Measurements from ENCODE around the gene CCDC30.

DNA sequence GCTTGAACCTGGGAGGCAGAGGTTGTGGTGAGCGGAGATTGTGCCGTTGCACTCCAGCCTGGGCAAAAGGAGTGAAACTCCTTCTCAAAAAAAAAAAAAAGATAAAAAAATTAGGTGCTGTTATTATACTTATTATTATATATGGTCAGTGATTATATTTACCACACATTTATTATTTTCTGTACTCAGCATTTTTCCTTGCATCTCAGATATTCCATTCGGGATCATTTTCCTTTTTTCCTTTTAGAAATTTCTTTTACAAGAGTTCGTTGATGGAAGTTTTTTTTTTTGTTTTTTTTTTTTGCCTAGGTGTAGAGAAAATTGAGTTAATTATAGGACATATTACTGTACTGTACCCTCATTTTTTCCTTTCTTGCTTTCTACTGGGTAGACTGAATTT lies 13.5 kb downstream of the CCDC30 start:
- TF ChIP-seq, protein P1, sequence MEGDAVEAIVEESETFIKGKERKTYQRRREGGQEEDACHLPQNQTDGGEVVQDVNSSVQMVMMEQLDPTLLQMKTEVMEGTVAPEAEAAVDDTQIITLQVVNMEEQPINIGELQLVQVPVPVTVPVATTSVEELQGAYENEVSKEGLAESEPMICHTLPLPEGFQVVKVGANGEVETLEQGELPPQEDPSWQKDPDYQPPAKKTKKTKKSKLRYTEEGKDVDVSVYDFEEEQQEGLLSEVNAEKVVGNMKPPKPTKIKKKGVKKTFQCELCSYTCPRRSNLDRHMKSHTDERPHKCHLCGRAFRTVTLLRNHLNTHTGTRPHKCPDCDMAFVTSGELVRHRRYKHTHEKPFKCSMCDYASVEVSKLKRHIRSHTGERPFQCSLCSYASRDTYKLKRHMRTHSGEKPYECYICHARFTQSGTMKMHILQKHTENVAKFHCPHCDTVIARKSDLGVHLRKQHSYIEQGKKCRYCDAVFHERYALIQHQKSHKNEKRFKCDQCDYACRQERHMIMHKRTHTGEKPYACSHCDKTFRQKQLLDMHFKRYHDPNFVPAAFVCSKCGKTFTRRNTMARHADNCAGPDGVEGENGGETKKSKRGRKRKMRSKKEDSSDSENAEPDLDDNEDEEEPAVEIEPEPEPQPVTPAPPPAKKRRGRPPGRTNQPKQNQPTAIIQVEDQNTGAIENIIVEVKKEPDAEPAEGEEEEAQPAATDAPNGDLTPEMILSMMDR (IDR thresholded peaks at IDR 0.05; ENCODE audit: poor library complexity) = no peak
- TF ChIP-seq EZH2phosphoT487 (IDR thresholded peaks at IDR 0.05; ENCODE audit: low read depth, severe bottlenecking, unreplicated experiment) = no peak
- no peak for TF ChIP-seq EZH2 (IDR thresholded peaks at IDR 0.05; ENCODE audit: borderline replicate concordance)

Measured in hepatocyte (in vitro differentiated cells).